Liver (tissue), 10 donors: ENCODE data around the gene EBF4. TPM values are rescaled to one million over a fixed set of nuclear protein-coding genes. Genes with fewer than 3 reads are reported as not detected.

Experiments
- DNase-seq: peaks from one replicate; pipeline ENCODE4 v3.0.0-alpha.2; 2017; ENCODE audit warnings: low spot score
- H3K27ac ChIP-seq, 2 donors: one replicate each; pipeline ENCODE4 v1.7.0; 2013; ENCODE audit warnings: inconsistent platforms in 2 of 2, low read length in 2 of 2, control low read depth in 1 of 2, low read depth in 1 of 2, mild to moderate bottlenecking in 1 of 2
- H3K27me3 ChIP-seq, 4 donors: one replicate each; pipeline versions ENCODE4 v1.6.1 to v1.7.0; 2013; ENCODE audit warnings: low read length in 3 of 4, inconsistent platforms in 1 of 4, mild to moderate bottlenecking in 1 of 4, moderate library complexity in 1 of 4; ENCODE audit not compliant: control insufficient read depth in 4 of 4, insufficient read depth in 4 of 4
- H3K36me3 ChIP-seq, 4 donors: one replicate each; pipeline versions ENCODE4 v1.6.1 to v1.7.0; 2013; ENCODE audit warnings: low read length in 3 of 4, mild to moderate bottlenecking in 3 of 4, low read depth in 1 of 4, moderate library complexity in 1 of 4; ENCODE audit not compliant: control insufficient read depth in 4 of 4, insufficient read depth in 3 of 4
- H3K4me1 ChIP-seq, 4 donors: one replicate each; pipeline versions ENCODE4 v1.6.1 to v1.7.0; 2013; ENCODE audit warnings: low read length in 3 of 4, mild to moderate bottlenecking in 3 of 4, moderate library complexity in 1 of 4; ENCODE audit not compliant: control insufficient read depth in 4 of 4, insufficient read depth in 4 of 4
- H3K4me3 ChIP-seq, 3 donors: one replicate each; pipeline versions ENCODE4 v1.6.1 to v1.7.0; 2013; ENCODE audit warnings: low read length in 3 of 3, control low read depth in 1 of 3, low read depth in 1 of 3, mild to moderate bottlenecking in 1 of 3
- H3K9ac ChIP-seq, 2 donors: one replicate each; pipeline ENCODE4 v1.7.0; 2013; ENCODE audit warnings: low read length in 2 of 2, mild to moderate bottlenecking in 2 of 2, moderate library complexity in 2 of 2, control low read depth in 1 of 2, low read depth in 1 of 2
- H3K9me3 ChIP-seq, 4 donors: one replicate each; pipeline versions ENCODE4 v1.6.1 to v1.7.0; 2013; ENCODE audit warnings: low read length in 3 of 4; ENCODE audit not compliant: control insufficient read depth in 4 of 4
- ATF3 ChIP-seq: IDR thresholded peaks from 2 replicates; pipeline ENCODE4 v1.6.1; 2016; ENCODE audit warnings: antibody characterized with exemption
- CTCF ChIP-seq: fragments of 150-350 bp; IDR thresholded peaks from 2 replicates; pipeline ENCODE4 v1.5.1; 2017; ENCODE audit warnings: improper control_type of control experiment, low read depth, low read length; ENCODE audit not compliant: missing input control
- FOXA1 ChIP-seq: IDR thresholded peaks from 2 replicates; pipeline ENCODE4 v1.6.1; 2016; ENCODE audit warnings: antibody characterized with exemption
- FOXA2 ChIP-seq: IDR thresholded peaks from 2 replicates; pipeline ENCODE4 v1.6.1; 2016; ENCODE audit warnings: antibody characterized with exemption
- HNF4A ChIP-seq, 2 donors: conservative IDR thresholded peaks; 2 replicates each; pipeline ENCODE4 v1.6.1; 2016; ENCODE audit warnings: antibody characterized with exemption in 2 of 2, mild to moderate bottlenecking in 2 of 2
- HNF4G ChIP-seq: IDR thresholded peaks from 2 replicates; pipeline ENCODE4 v1.6.1; 2016; ENCODE audit warnings: antibody characterized with exemption
- JUND ChIP-seq, 2 donors: IDR thresholded peaks; 2 replicates each; pipeline ENCODE4 v1.6.1; 2016; ENCODE audit warnings: antibody characterized with exemption in 2 of 2
- NR2F2 ChIP-seq: IDR thresholded peaks from 2 replicates; pipeline ENCODE4 v1.6.1; 2016; ENCODE audit warnings: antibody characterized with exemption
- RAD21 ChIP-seq, 2 donors: IDR thresholded peaks; 2 replicates each; pipeline ENCODE4 v1.6.1; 2016; ENCODE audit warnings: antibody characterized with exemption in 2 of 2, mild to moderate bottlenecking in 2 of 2
- REST ChIP-seq: IDR thresholded peaks from 2 replicates; pipeline ENCODE4 v1.6.1; 2016; ENCODE audit warnings: antibody characterized with exemption, mild to moderate bottlenecking
- RXRA ChIP-seq, 2 donors: IDR thresholded peaks; 2 replicates each; pipeline ENCODE4 v1.6.1; 2017 to 2018; ENCODE audit warnings: antibody characterized with exemption in 2 of 2, mild to moderate bottlenecking in 1 of 2
- SP1 ChIP-seq: IDR thresholded peaks from 2 replicates; pipeline ENCODE4 v1.6.1; 2018; ENCODE audit warnings: antibody characterized with exemption, mild to moderate bottlenecking
- TAF1 ChIP-seq: conservative IDR thresholded peaks from 2 replicates; pipeline ENCODE4 v1.6.1; 2016; ENCODE audit warnings: antibody characterized with exemption, mild to moderate bottlenecking
- YY1 ChIP-seq: IDR thresholded peaks from 2 replicates; pipeline ENCODE4 v1.6.1; 2016; ENCODE audit warnings: antibody characterized with exemption, mild to moderate bottlenecking
- ZBTB33 ChIP-seq: IDR thresholded peaks from 2 replicates; pipeline ENCODE4 v1.6.1; 2016; ENCODE audit warnings: antibody characterized with exemption
- WGBS: extraction: QIAGEN DNeasy Blood & Tissue Kit; methylation state at CpG from one replicate; pipeline ENCODE4 v1.1.7; 2013; 5-methylcytosine and 5-hydroxymethylcytosine counted together
- polyA plus RNA-seq, 2 donors: library from polyadenylated mRNA; stranded (reverse) in 1 of 2; unstranded in 1 of 2; fragments of 200-250 nt in 1 of 2; fragments of >200 nt in 1 of 2; fragmentation: Nextera tagmentation in 1 of 2; extraction: Ambion mirVana in 1 of 2; gene quantifications; one replicate each; pipeline versions ENCODE4 v1.2.1 to v1.2.3, GENCODE V29; 2013 to 2015
- small RNA-seq: library from RNA; depleted of rRNA; stranded (forward); fragments of <200 nt; gene quantifications from one replicate; pipeline ENCODE3, GENCODE V24; 2014
- total RNA-seq, 2 donors: library from RNA; depleted of rRNA; stranded (reverse); fragments of >200 nt; gene quantifications; one replicate each; pipeline ENCODE4 v1.2.3, GENCODE V29; 2014
- donor health status: healthy.
- donor health status: healthy.
- donor health status: healthy.
- donor health status: healthy.
- donor health status: healthy.

EBF4 gene
- total and polyA plus RNA-seq, 4 donors, result 2.3 to 4.0 (median 2.9) TPM

GRCh38 chr20:2809690-2810089 is 117.1 kb downstream of the EBF4 start:
- TF ChIP-seq ATF3, result no peak
- TF ChIP-seq YY1, result no peak
- TF ChIP-seq TAF1, result no peak
- TF ChIP-seq FOXA1, result no peak
- TF ChIP-seq JUND (IDR thresholded peaks at IDR 0.05), result no peak
- no peak for TF ChIP-seq RXRA (IDR thresholded peaks at IDR 0.05)
- TF ChIP-seq FOXA2, result no peak
- no peak for TF ChIP-seq ZBTB33
- no peak for TF ChIP-seq HNF4G
- TF ChIP-seq NR2F2, result no peak
- no peak for TF ChIP-seq CTCF
- TF ChIP-seq RAD21 (IDR thresholded peaks at IDR 0.05), result no peak
- TF ChIP-seq HNF4A (conservative IDR thresholded peaks at IDR 0.05), result no peak
- TF ChIP-seq SP1, result no peak
- TF ChIP-seq REST, result no peak
- no peak for DNase-seq
- no peak overlapping the region for H3K27ac ChIP-seq
- peaks cover 0 to 7% (median 4%) of the 10 kb centered on the region in 4 donors for H3K27me3 ChIP-seq
- H3K4me3 ChIP-seq, result no peak overlapping the region
- H3K9ac ChIP-seq, result no peak overlapping the region
- peaks cover 0 to 1% (median 0%) of the 10 kb centered on the region in 4 donors for H3K9me3 ChIP-seq
- no peaks in the 10 kb centered on the region for H3K36me3 ChIP-seq
- H3K4me1 ChIP-seq, result peaks cover 0 to 7% (median 5%) of the 10 kb centered on the region in 4 donors
- WGBS, result 93% methylated on average over 10 of the region's 10 CpGs

Small RNAs within 50 kb of the gene (small RNA-seq; reads per million reads assigned to genes)
- gene SNORA51, result not detected
- gene SNORD110, result not detected
- not detected for gene SNORD56
- not detected for gene SNORD57
- gene SNORD86, result not detected

Other genes starting within 250 kb of the EBF4 start
- gene SNRPB, start 222.0 kb upstream of the EBF4 start, total RNA-seq, result 100 to 1,000 TPM in 1 of 2 donors, 10 to 100 TPM in 1; 42.3 to 111 TPM
- gene SNRPB, start 222.0 kb upstream of the EBF4 start, polyA plus RNA-seq, result 10 to 100 TPM; 65.3 to 79.9 TPM
- gene ZNF343, start 183.9 kb upstream of the EBF4 start, total RNA-seq, result 10 to 100 TPM in 1 of 2 donors, 1 to 10 TPM in 1; 4.8 to 10.5 TPM
- 1 to 10 TPM; 3.3 to 3.6 TPM for gene ZNF343, start 183.9 kb upstream of the EBF4 start, polyA plus RNA-seq
- not detected for gene TMC2, start 156.2 kb upstream of the EBF4 start, total RNA-seq
- not detected for gene TMC2, start 156.2 kb upstream of the EBF4 start, polyA plus RNA-seq
- gene NOP56, start 40.1 kb upstream of the EBF4 start, total RNA-seq, result 10 to 100 TPM; 51.7 to 63.7 TPM
- 10 to 100 TPM; 34.2 to 41.4 TPM for gene NOP56, start 40.1 kb upstream of the EBF4 start, polyA plus RNA-seq
- 10 to 100 TPM; 34.3 to 68.6 TPM for gene IDH3B, start 28.6 kb upstream of the EBF4 start, total RNA-seq
- gene IDH3B, start 28.6 kb upstream of the EBF4 start, polyA plus RNA-seq, result 10 to 100 TPM; 49.3 to 56.2 TPM
- 1 to 10 TPM in 1 of 2 donors, under 1 TPM in 1; 0.08 to 5.5 TPM for gene CPXM1, start 107.8 kb downstream of the EBF4 start, total RNA-seq
- under 1 TPM; 0.10 to 0.23 TPM for gene CPXM1, start 107.8 kb downstream of the EBF4 start, polyA plus RNA-seq
- gene C20orf141, start 122.2 kb downstream of the EBF4 start, total RNA-seq, result not detected
- gene C20orf141, start 122.2 kb downstream of the EBF4 start, polyA plus RNA-seq, result not detected
- not detected for gene TMEM239, start 123.6 kb downstream of the EBF4 start, total RNA-seq
- gene TMEM239, start 123.6 kb downstream of the EBF4 start, polyA plus RNA-seq, result not detected
- gene PCED1A, start 147.9 kb downstream of the EBF4 start, total RNA-seq, result 10 to 100 TPM; 12.5 to 13.4 TPM
- 10 to 100 TPM in 1 of 2 donors, 1 to 10 TPM in 1; 6.8 to 13.4 TPM for gene PCED1A, start 147.9 kb downstream of the EBF4 start, polyA plus RNA-seq
- 10 to 100 TPM; 16.7 to 24.3 TPM for gene VPS16, start 148.0 kb downstream of the EBF4 start, total RNA-seq
- gene VPS16, start 148.0 kb downstream of the EBF4 start, polyA plus RNA-seq, result 10 to 100 TPM; 14.5 to 15.6 TPM
- gene PTPRA, start 180.7 kb downstream of the EBF4 start, total RNA-seq, result 10 to 100 TPM; 20.7 to 24.3 TPM
- 10 to 100 TPM in 1 of 2 donors, 1 to 10 TPM in 1; 8.7 to 10.7 TPM for gene PTPRA, start 180.7 kb downstream of the EBF4 start, polyA plus RNA-seq